GM11168 (cell line): ENCODE measurements around the gene CLDN5.

Experiments
- in situ Hi-C: fragments of 300-500 bp; cut with MboI; formaldehyde crosslinking; loops from one replicate; pipeline ENCODE4 v1.12.0; 2022; ENCODE audit warnings: low sequenced_read_pairs; ENCODE audit not compliant: unreplicated experiment

Gene CLDN5

DNA sequence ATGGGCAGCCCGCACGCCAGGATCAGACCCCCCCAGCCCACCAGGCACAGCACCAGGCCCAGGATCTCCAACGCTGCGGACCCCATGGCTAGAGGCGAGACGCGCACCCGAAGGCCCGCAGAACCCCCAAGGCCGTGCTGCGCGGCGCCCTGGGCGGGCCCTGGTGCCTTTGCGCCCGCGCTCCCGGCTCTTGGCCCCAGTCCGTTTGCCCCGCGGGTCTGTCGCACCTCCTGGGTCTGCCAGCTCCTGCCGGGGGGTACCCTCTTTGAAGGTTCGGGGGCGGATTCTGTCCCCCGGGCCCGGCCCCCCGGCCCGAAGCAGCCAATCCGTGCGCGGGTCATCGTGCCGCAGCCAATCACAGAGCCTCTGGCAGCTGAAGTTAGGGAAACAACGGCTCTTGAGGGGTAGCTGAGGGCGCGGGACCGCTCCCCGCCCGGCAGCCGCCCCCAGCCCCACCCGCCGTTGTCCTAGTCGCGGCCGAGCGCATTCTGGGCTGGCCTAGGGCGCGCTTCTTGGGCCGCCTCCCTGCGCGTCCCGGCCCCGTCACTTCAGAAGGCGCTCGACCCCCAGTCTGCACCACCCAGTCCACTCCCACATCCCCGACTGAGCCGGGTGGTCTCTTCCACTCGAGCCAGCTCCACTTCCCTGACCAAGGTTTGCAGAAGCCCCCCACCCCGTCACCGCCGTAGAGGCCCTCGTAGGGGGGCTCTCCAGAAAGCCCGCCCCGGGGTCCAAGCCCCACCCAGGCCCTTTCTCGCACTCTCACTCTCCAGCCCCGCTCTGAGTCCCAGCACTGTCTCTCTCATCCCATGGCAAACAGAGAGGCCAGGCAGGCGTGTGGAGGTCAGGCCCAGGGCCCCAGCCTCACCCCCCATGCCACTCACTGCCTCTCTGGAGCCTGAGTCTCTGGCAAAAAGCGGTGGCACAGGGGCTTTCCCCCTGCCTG, at the start of gene CLDN5:
Gene CLDN5, minus strand, starts transcription at position 241 of the 946 bp plus-strand sequence. Its CDS starts 155 bp downstream, at position 86.
- in situ Hi-C loops = loop anchor here (5.0 kb wide), 1 partner anchor 78 kb away; no protein-coding TSS in a partner anchor

DNA sequence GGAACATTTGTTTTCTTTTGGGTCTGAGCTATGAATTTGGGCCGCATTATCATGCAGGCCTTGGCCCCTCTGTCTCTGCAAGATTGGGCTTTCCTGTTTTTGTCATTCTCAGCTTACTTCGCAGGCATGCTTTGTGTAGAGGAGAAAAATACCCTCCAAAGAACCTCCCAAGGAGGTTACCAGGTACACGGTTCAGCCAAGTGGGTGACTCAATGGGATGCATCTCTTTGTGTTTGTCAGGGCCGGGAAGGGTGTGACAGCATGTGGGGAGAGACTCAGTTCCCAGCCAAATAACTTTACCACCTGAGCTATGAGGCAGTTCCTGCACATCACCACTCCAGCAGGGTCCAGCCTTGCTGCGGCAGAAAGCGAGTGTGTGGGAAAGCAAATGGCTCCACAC, 47.8 kb upstream of the CLDN5 start:
- in situ Hi-C loops = no loop called here

DNA sequence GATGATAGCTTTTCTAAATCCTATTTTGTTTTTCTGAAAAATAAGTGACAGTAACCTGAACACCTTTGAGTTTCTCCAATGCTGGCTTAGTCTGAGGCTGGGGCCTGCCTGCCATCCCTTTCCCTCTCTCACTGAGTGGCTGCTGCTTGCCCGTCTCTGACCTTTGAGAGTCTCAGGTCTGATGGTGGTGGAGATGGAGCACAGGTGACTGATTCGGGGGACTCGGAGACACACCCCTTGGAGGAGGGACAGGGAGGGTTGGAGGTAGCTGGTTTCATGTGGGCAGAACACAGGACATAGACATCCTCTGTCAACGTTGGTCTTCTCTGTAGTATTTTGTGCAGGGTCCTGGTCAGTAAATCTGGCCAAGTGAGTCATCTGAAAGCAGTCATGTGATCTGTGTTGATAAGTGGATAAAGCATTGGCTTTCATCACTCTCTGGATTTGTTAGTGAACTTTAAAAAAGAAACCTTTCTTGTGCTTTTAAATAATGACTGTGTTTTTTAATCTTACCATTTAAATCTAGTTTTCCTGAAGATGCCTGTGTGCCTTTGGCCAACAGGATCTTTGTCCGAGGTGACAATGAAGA, 47.1 kb upstream of the CLDN5 start:
- in situ Hi-C loops = no loop called here

GRCh38 chr22:19569976-19570375, 45.8 kb upstream of the CLDN5 start:
- in situ Hi-C loops = no loop called here

DNA sequence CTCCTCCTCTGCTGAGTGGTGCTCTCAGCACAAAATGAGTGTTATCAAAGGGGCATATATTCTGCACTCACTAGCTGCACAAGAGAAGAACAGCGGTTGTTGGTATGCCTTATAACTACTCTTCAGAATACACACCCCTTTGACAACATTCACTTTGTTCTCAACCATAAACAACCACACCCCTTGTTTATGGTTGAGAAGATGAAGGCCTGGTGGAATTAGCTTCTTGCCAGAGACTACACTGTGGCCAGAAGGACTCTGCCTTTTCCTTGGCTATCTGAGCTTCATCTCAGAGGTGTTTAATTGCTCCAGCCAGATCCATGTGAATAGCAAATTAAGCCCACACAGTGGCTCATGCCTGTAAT, 45.0 kb upstream of the CLDN5 start:
- in situ Hi-C loops = no loop called here

GRCh38 chr22:19568337-19569275, 44.4 kb upstream of the CLDN5 start:
- in situ Hi-C loops = no loop called here

- in situ Hi-C loops = no loop called here
Observed at GRCh38 chr22:19567157-19568009, 43.2 kb upstream of the CLDN5 start.

GRCh38 chr22:19566279-19567156, 42.3 kb upstream of the CLDN5 start:
- in situ Hi-C loops = no loop called here

DNA sequence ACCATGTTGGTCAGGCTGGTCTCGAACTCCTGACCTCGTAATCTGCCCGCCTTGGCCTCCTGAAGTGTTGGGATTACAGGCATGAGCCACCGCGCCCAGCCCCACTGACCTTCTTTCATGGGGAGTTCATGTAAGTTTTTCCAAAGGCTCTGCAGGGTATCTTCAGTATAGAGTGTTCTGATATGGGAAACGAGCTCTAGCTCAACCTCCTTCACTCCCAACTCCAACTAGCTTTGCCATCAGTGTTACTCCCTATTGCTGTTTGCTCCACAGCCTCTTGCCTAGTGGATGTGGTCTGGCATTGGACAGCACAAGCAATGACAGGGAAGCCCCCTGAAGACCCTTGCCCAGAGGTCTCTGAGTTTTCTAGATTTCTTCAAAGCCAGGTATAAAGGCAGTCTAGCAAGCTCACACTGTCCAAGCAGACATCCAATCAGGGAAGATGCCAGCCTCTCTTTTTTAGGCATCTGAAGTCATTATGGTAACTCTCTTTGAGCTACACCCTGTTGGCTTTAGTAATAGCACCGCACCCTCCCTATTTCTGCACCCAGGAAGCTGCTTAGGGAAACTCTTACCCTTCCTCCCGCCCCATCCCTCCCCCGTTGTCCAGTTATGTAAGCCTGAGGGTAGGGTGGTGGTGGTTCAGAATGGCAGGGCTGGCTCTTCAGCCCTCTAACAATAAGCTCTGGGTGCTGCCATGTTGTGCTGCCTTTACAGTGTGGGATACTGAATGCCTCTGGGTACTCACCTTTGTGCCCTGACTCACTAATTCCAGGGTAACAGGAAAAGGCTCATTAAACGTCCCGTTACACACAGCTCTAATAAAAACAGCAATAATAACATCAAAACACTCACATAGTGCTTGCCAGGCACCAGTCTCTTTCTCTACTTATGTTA, 41.4 kb upstream of the CLDN5 start:
- in situ Hi-C loops = no loop called here

DNA sequence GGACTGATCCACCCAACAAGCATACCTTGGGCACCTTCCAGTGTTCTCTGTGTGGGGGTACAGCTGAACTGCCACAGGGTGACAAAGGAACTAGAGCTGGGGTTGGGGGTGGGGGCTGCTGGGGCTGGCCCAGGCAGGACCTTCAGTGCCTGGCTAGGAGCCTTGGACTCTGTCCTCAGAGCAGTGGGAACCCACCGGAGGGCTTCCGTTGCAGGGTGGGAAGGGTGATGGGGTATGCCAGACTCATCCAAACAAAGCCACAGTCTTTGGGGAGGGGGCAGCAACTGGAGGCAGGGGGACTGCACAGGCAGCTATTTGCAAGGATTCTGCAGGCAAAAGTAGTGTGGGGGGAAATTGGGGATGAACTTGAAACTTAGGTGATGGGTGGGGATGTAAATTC, 35.7 kb upstream of the CLDN5 start:
- in situ Hi-C loops = no loop called here

- in situ Hi-C loops = no loop called here
Observed at GRCh38 chr22:19559324-19559811, 35.2 kb upstream of the CLDN5 start.

- in situ Hi-C loops = no loop called here
Observed at GRCh38 chr22:19556963-19557545, 32.8 kb upstream of the CLDN5 start.

GRCh38 chr22:19555651-19556050, 31.4 kb upstream of the CLDN5 start:
- in situ Hi-C loops = no loop called here

- in situ Hi-C loops = no loop called here
Observed at GRCh38 chr22:19554834-19555404, 30.7 kb upstream of the CLDN5 start.

GRCh38 chr22:19553201-19553600, 29.0 kb upstream of the CLDN5 start:
- in situ Hi-C loops = no loop called here

DNA sequence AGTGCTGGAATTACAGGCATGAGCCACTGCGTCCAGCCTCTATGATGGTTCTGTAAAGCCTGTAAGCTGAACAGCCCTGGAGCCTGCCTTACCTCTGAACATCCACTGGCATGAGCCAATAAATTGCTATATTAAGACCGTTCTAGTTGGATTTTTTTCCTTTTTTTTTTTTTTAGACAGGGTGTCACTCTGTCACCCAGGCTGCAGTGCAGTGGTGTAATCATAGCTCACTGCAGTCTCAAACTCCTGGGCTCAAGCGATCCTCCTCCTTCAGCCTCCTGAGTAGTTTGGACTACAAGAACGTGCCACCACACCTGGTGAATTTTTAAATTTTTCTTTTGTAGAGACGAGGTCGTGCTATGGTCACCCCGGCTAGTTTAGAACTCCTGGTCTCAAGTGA, 26.2 kb upstream of the CLDN5 start:
- in situ Hi-C loops = no loop called here

DNA sequence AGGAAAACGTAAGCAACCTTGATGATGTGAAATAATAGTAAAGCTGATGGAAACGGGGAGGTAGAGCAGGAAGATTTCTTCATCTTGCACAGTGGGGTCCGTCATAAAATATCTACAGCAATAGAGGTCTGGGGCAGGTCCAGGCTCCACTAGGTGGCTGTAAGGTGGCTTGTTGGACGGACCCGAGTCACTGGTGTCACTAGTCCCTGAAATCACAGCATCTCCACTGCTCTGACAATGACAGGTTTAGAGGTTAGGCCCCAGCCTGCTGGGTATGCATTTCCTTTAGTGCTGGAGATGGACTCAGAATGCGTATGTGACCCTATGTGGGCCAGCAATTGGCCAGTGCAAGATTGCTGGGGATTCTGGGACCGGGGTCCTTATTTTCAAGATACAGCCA, 25.2 kb upstream of the CLDN5 start:
- in situ Hi-C loops = no loop called here
